ENCODE results near the gene DTNA. TPM values are rescaled to one million over a fixed set of nuclear protein-coding genes. Genes with fewer than 3 reads are reported as not detected.

DTNA gene
- total RNA-seq, 4 donors from 2014 or later, result 6.7 to 30.5 (median 9.5) TPM

- H3K4me3 ChIP-seq, result no peak overlapping the region
- no peaks in the 10 kb centered on the region for H3K9me3 ChIP-seq
- H3K27ac ChIP-seq, result no peak overlapping the region
- H3K27me3 ChIP-seq, result no peaks in the 10 kb centered on the region
- no peak for DNase-seq
- TF ChIP-seq CTCF (IDR thresholded peaks at IDR 0.05) (no peak), POLR2A (IDR thresholded peaks at IDR 0.05) (no peak)
- H3K4me1 ChIP-seq, result no peaks in the 10 kb centered on the region
- no peaks in the 10 kb centered on the region for H3K36me3 ChIP-seq
These were observed 30.0 kb downstream of the DTNA start for GRCh38 chr18:34740101-34740500.

- no peak for TF ChIP-seq POLR2A (IDR thresholded peaks at IDR 0.05)
- no peak for TF ChIP-seq CTCF (IDR thresholded peaks at IDR 0.05)
- Histone ChIP-seq H3K27me3 (no peaks in the 10 kb centered on the region), H3K4me1 (no peaks in the 10 kb centered on the region), H3K9me3 (no peaks in the 10 kb centered on the region), H3K36me3 (no peaks in the 10 kb centered on the region), H3K27ac (no peak overlapping the region), H3K4me3 (no peak overlapping the region)
- no peak for DNase-seq
These were observed 30.6 kb downstream of the DTNA start for GRCh38 chr18:34740724-34741123.

GRCh38 chr18:34741401-34741800, 31.3 kb downstream of the DTNA start:
- H3K4me3 ChIP-seq, result no peak overlapping the region
- DNase-seq, result no peak
- no peaks in the 10 kb centered on the region for H3K36me3 ChIP-seq
- H3K9me3 ChIP-seq, result no peaks in the 10 kb centered on the region
- H3K4me1 ChIP-seq, result no peaks in the 10 kb centered on the region
- H3K27me3 ChIP-seq, result no peaks in the 10 kb centered on the region
- H3K27ac ChIP-seq, result no peak overlapping the region
- TF ChIP-seq CTCF (IDR thresholded peaks at IDR 0.05) (no peak), POLR2A (IDR thresholded peaks at IDR 0.05) (no peak)

GRCh38 chr18:34742891-34743341, 32.8 kb downstream of the DTNA start:
- H3K4me1 ChIP-seq, result no peaks in the 10 kb centered on the region
- no peak for DNase-seq
- H3K27me3 ChIP-seq, result no peaks in the 10 kb centered on the region
- no peak for TF ChIP-seq POLR2A (IDR thresholded peaks at IDR 0.05)
- TF ChIP-seq CTCF (IDR thresholded peaks at IDR 0.05), result no peak
- no peak overlapping the region for H3K27ac ChIP-seq
- H3K4me3 ChIP-seq, result no peak overlapping the region
- H3K36me3 ChIP-seq, result no peaks in the 10 kb centered on the region
- H3K9me3 ChIP-seq, result no peaks in the 10 kb centered on the region

- no peaks in the 10 kb centered on the region for H3K9me3 ChIP-seq
- H3K4me1 ChIP-seq, result no peaks in the 10 kb centered on the region
- no peak for DNase-seq
- H3K4me3 ChIP-seq, result no peak overlapping the region
- H3K27ac ChIP-seq, result no peak overlapping the region
- no peaks in the 10 kb centered on the region for H3K36me3 ChIP-seq
- no peak for TF ChIP-seq POLR2A (IDR thresholded peaks at IDR 0.05)
- no peak for TF ChIP-seq CTCF (IDR thresholded peaks at IDR 0.05)
- no peaks in the 10 kb centered on the region for H3K27me3 ChIP-seq
These were observed 34.5 kb downstream of the DTNA start for GRCh38 chr18:34744569-34744968.

GRCh38 chr18:34746614-34747013, 36.5 kb downstream of the DTNA start:
- no peaks in the 10 kb centered on the region for H3K27me3 ChIP-seq
- no peak for TF ChIP-seq POLR2A (IDR thresholded peaks at IDR 0.05)
- TF ChIP-seq CTCF (IDR thresholded peaks at IDR 0.05), result no peak
- no peak overlapping the region for H3K27ac ChIP-seq
- H3K36me3 ChIP-seq, result no peaks in the 10 kb centered on the region
- DNase-seq, result no peak
- no peaks in the 10 kb centered on the region for H3K4me1 ChIP-seq
- no peak overlapping the region for H3K4me3 ChIP-seq
- no peaks in the 10 kb centered on the region for H3K9me3 ChIP-seq

Measured in Peyer's patch (tissue), 4 donors.